NCI-H748 treated with DMSO at 0.1 percent for 48 hours (cell line): ENCODE measurements around the gene RSPH1.

Source experiments
- DNase-seq: peaks from one replicate; lab custom pipeline; 2025; lab: John Stamatoyannopoulos, UW

Gene RSPH1

DNA sequence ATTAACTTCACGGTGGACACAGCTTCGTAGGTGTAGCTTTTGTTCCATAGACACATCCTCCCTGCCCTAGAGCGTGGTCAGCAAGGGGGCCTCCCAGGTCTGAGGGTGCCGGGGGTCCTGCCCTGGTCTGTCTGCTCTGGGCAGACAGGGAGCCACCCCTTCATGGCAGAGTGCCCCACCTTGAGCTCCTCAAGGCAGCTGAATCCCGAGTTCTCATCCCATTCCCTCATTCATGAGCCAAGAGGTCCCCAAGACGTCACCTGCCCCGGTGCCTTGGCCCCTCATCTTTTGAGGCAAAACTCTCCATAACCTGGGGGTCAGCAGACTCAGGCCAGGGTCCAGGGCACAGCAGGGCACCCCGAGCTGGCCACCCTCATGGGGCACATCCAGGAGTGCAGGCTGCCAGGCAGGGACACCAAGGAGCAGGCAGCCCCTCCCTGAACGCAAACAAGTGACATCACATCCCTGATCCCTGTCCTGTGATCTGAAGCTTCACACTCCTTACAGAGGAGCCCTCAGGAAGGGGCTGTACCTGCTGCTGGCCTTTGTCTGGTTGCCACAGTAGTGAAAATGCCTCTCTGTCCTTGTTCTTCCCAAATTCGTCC is 69.0 kb downstream of the RSPH1 start:
- DNase-seq, result no peak

DNA sequence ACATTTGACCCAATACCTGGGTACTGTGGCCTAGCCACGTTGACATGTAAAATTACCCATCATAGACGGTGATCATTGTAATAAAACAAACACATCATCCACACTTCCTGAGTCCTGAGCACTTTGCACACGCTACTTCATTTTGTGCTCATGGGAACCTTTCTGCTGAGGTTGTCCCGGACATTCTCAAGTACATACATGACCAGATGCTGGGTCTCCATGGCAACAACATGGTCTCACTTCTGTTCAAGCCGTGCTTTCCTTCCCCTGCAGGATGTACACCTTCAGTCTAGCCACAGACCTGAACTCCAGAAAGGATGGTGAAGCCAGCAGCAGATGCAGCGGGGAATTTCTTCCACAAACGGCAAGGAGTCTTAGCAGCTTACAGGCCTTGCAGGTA is 69.6 kb downstream of the RSPH1 start:
- DNase-seq, result no peak

DNA sequence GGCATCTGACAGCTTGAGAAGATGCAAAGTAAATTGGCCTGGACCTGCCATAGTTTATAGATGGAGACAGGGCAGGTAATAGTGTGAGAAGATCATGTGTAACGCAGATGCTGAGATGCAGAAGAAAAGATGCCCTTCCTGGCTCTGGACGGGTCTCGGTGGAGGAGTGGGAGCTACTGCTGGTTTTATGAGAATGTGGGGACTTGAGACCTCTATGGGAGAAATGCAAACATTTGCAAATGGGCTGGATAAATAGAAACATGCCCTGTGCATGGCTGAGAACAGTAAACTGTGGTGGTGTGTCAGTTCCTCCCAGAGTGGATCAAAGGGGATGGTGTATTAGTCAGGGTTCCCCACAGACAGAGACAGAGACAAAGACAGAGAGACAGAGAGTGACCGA is 70.4 kb downstream of the RSPH1 start:
- no peak for DNase-seq

DNA sequence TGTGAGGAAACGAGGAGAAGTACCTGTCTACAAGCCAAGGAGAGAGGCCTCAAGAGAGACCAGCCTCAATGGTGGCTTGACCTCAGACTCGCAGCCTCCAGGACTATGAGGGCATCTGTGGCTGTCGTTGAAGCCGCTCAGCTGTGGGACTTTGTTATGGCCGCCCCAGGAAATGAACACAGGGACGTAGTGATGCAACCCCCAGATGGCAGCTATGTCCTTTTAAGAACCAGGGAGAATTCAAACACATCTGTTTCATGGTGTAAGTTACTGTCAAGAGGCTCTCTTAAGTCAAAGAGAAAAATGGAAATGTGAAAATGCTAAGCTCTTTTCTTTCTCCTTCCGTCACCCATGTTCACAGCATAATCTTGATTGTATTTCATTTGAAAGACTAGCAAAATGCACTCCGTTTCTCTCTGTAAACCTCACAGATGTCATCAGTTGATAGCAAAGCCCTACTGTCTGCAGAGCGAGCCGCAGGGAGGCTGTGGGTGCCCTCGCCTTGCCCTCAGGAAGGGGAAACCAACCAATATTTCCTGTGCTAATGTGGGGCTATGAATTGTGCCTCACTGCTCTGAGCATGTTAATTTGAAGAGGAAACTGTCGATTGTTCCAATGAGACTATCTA is 71.0 kb downstream of the RSPH1 start:
- no peak for DNase-seq

DNA sequence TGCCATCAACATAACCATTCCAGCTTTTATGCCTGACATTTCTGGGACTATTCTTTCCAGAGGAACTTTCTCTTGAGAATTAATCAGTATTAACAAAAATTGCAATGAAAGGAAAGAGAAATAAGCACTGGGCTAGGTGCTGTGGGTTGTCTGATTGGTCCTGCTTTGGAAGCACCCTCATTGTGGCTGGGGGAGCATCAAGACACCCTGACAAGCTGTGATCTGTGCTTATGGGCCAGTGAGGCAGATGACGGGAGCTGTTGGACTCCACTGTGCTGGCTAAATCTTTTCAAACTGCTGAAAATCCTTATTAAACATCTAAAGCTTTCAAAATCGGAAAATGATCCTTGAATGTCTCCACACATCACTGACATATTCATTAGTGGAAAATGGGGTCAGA is 72.3 kb downstream of the RSPH1 start:
- no peak for DNase-seq

DNA sequence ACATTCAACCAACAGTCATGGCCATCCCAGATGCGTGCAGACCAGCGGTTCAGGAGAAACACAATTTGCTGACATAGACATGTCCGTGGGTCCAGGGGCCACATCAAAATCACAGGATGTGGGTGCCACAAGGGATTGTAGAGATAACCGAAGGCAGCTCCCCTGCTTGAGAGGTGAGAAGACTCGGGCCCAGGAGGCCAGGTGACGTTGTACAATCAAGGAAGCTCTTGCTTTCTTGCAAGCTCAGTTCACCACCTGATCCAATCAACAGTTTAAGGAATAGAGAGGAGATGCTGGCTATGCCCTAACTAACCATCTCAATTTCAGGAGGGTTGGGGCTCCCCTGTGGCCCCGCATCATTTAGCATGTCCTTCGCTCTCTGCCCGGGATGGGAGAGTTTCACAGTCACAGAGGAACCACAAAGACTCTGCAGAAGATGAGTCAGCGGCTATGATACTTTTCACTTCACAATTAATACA is 72.8 kb downstream of the RSPH1 start:
- DNase-seq, result no peak
